ENCODE results near the gene CD99L2.

The CD99L2 gene

DNA sequence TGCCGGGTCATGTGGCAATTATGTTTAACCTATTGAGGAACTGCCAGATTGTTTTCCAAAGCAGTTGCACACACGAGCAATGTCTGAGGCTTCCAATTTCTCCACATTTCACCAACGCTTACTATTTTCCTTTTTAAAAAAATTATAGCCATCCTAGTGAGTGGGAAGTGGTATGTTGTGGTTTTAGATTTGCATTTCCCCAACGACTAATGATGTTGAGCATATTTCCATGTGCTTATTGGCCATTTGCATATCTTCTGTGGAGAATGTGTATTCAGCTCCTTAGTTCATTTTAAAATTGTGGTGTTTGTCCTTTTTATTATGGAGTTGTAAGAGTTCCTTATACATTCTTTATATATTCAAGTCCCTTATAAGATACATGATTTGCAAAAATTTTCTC is 145.1 kb downstream of the CD99L2 start:
- Histone ChIP-seq H4K20me1 (ENCODE audit: control insufficient read depth, insufficient read depth, low read depth, low read length) (no peaks in the 10 kb centered on the region), H3F3A (ENCODE audit: control insufficient read depth, insufficient read depth) (no peaks in the 10 kb centered on the region), H3K27me3 (ENCODE audit: control insufficient read depth, low read length) (no peaks in the 10 kb centered on the region), H3K27ac (ENCODE audit: low read depth, low read length) (no peak overlapping the region), H3K4me3 (ENCODE audit: low read length) (no peak overlapping the region), H3K9me2 (replicated peaks; ENCODE audit: control insufficient read depth, low read length) (no peaks in the 10 kb centered on the region), H3K4me1 (ENCODE audit: control insufficient read depth, low read length) (peaks cover 7% of the 10 kb centered on the region), H3K36me3 (ENCODE audit: control insufficient read depth, low read length) (peaks cover 19% of the 10 kb centered on the region), H3K79me2 (ENCODE audit: control insufficient read depth, low read length) (no peaks in the 10 kb centered on the region), H3K9me3 (ENCODE audit: control insufficient read depth, insufficient read depth, low read length) (no peaks in the 10 kb centered on the region), H3K4me2 (ENCODE audit: low read length) (peak overlapping the region; percentile 26; the same call in 1 of the 2 replicates)
- TF ChIP-seq CTCF (IDR thresholded peaks at IDR 0.05; ENCODE audit: low read depth, low read length, poor library complexity, severe bottlenecking) = no peak
- TF ChIP-seq EZH2phosphoT487 (IDR thresholded peaks at IDR 0.05; ENCODE audit: borderline replicate concordance, low read length) = no peak

DNA sequence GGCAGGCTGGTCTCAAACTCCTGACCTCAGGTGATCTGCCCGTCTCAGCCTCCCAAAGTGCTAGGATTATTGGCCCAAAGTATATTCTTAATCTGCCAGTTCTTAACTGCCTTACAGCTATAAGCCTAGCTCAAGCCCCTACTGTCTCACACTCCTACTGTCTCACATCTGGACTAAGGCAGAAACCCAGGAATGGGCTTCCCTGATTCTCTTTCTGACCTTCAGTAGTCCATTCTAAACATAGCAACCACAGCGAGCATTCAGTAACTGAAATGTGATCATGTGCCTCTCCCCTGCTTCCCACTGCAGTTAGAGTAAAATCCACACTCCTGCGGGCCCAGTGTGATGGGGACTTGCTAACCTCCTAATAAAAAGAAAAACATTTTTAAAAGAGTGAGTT is 146.3 kb downstream of the CD99L2 start:
- no peak overlapping the region for H3K4me3 ChIP-seq (ENCODE audit: low read length)
- H3K36me3 ChIP-seq (ENCODE audit: control insufficient read depth, low read length) = peaks cover 19% of the 10 kb centered on the region
- H3K4me2 ChIP-seq (ENCODE audit: low read length) = no peak overlapping the region
- H4K20me1 ChIP-seq (ENCODE audit: control insufficient read depth, insufficient read depth, low read depth, low read length) = no peaks in the 10 kb centered on the region
- TF ChIP-seq CTCF (IDR thresholded peaks at IDR 0.05; ENCODE audit: low read depth, low read length, poor library complexity, severe bottlenecking) (no peak), EZH2phosphoT487 (IDR thresholded peaks at IDR 0.05; ENCODE audit: borderline replicate concordance, low read length) (no peak)
- no peaks in the 10 kb centered on the region for H3K9me2 ChIP-seq (replicated peaks; ENCODE audit: control insufficient read depth, low read length)
- H3F3A ChIP-seq (ENCODE audit: control insufficient read depth, insufficient read depth) = no peaks in the 10 kb centered on the region
- peaks cover 7% of the 10 kb centered on the region for H3K4me1 ChIP-seq (ENCODE audit: control insufficient read depth, low read length)
- H3K79me2 ChIP-seq (ENCODE audit: control insufficient read depth, low read length) = no peaks in the 10 kb centered on the region
- no peaks in the 10 kb centered on the region for H3K27me3 ChIP-seq (ENCODE audit: control insufficient read depth, low read length)
- no peak overlapping the region for H3K27ac ChIP-seq (ENCODE audit: low read depth, low read length)
- H3K9me3 ChIP-seq (ENCODE audit: control insufficient read depth, insufficient read depth, low read length) = no peaks in the 10 kb centered on the region

DNA sequence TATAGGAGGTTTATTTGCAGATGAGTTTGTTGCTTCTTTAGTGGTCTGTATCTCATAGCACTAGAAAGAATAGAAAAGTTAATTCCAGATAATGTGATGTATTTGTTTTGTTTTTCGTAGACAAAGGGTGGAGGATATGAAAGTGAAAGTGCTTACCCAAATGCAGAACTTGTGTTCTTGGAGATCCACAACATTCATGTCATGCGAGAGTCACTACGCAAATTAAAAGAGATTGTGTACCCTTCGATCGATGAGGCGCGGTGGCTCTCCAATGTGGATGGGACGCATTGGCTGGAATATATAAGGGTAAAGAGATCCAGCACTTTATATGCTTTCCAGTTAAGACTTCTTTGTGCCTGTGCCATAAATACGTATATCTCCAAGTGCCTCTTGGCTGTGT is 162.0 kb downstream of the CD99L2 start:
- Histone ChIP-seq H3K27ac (ENCODE audit: low read depth, low read length) (no peak overlapping the region), H3K9me3 (ENCODE audit: control insufficient read depth, insufficient read depth, low read length) (no peaks in the 10 kb centered on the region), H4K20me1 (ENCODE audit: control insufficient read depth, insufficient read depth, low read depth, low read length) (no peaks in the 10 kb centered on the region), H3K4me2 (ENCODE audit: low read length) (no peak overlapping the region), H3K9me2 (replicated peaks; ENCODE audit: control insufficient read depth, low read length) (no peaks in the 10 kb centered on the region), H3K79me2 (ENCODE audit: control insufficient read depth, low read length) (no peaks in the 10 kb centered on the region), H3K36me3 (ENCODE audit: control insufficient read depth, low read length) (peaks cover 83% of the 10 kb centered on the region), H3K27me3 (ENCODE audit: control insufficient read depth, low read length) (no peaks in the 10 kb centered on the region), H3F3A (ENCODE audit: control insufficient read depth, insufficient read depth) (no peaks in the 10 kb centered on the region), H3K4me1 (ENCODE audit: control insufficient read depth, low read length) (no peaks in the 10 kb centered on the region), H3K4me3 (ENCODE audit: low read length) (no peak overlapping the region)
- TF ChIP-seq CTCF (IDR thresholded peaks at IDR 0.05; ENCODE audit: low read depth, low read length, poor library complexity, severe bottlenecking) (no peak), EZH2phosphoT487 (IDR thresholded peaks at IDR 0.05; ENCODE audit: borderline replicate concordance, low read length) (no peak)

DNA sequence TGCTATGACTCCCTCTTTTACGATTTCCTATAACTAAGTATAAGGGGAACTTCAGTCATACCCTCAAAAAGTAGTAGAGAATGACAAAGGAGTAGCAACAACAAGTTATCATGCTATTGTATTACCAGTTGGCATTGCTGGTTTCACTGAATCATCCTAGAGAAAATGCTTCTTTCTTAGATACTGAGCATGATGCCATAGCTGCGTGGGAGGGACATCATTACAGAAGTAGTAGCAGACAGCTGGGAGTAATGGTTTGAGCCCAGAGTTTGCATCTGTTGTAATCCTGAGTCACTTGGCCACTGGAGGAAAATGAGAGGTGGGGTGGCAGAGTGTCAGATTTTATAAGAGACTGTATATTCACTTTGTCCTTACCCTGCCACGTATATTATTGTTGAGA is 166.7 kb downstream of the CD99L2 start:
- no peaks in the 10 kb centered on the region for H3K79me2 ChIP-seq (ENCODE audit: control insufficient read depth, low read length)
- H3F3A ChIP-seq (ENCODE audit: control insufficient read depth, insufficient read depth) = no peaks in the 10 kb centered on the region
- peaks cover 3% of the 10 kb centered on the region; the same call in 1 of the 2 replicates for H3K4me1 ChIP-seq (ENCODE audit: control insufficient read depth, low read length)
- H3K27ac ChIP-seq (ENCODE audit: low read depth, low read length) = no peak overlapping the region
- H4K20me1 ChIP-seq (ENCODE audit: control insufficient read depth, insufficient read depth, low read depth, low read length) = no peaks in the 10 kb centered on the region
- no peaks in the 10 kb centered on the region for H3K9me3 ChIP-seq (ENCODE audit: control insufficient read depth, insufficient read depth, low read length)
- no peaks in the 10 kb centered on the region for H3K27me3 ChIP-seq (ENCODE audit: control insufficient read depth, low read length)
- TF ChIP-seq EZH2phosphoT487 (IDR thresholded peaks at IDR 0.05; ENCODE audit: borderline replicate concordance, low read length) = no peak
- TF ChIP-seq CTCF (IDR thresholded peaks at IDR 0.05; ENCODE audit: low read depth, low read length, poor library complexity, severe bottlenecking) = no peak
- H3K4me2 ChIP-seq (ENCODE audit: low read length) = no peak overlapping the region
- H3K9me2 ChIP-seq (replicated peaks; ENCODE audit: control insufficient read depth, low read length) = no peaks in the 10 kb centered on the region
- no peak overlapping the region for H3K4me3 ChIP-seq (ENCODE audit: low read length)
- peaks cover 69% of the 10 kb centered on the region for H3K36me3 ChIP-seq (ENCODE audit: control insufficient read depth, low read length)
